Endodermal cell (in vitro differentiated cells): ENCODE results near the gene MRPS11. TPM values are rescaled to one million over a fixed set of nuclear protein-coding genes. Genes with fewer than 3 reads are reported as not detected.
A peak's percentile ranks its signal among the peaks of the same experiment; 100 is the strongest.

Experiments used
- DNase-seq: peaks from one replicate; pipeline ENCODE4 v3.0.0-alpha.2; 2017
- H3K27ac ChIP-seq: 2 replicates; pipeline ENCODE4 v1.5.1; 2013; ENCODE audit warnings: mild to moderate bottlenecking, low read depth, low read length, moderate library complexity
- H3K27me3 ChIP-seq: 2 replicates; pipeline ENCODE4 v1.6.1; 2013; ENCODE audit warnings: mild to moderate bottlenecking, low read length, moderate library complexity; ENCODE audit not compliant: insufficient read depth, control insufficient read depth, poor library complexity, severe bottlenecking
- H3K36me3 ChIP-seq: 2 replicates; pipeline ENCODE4 v1.7.0; 2013; ENCODE audit warnings: mild to moderate bottlenecking, low read length, moderate library complexity; ENCODE audit not compliant: control insufficient read depth, insufficient read depth
- H3K4me1 ChIP-seq: one replicate; pipeline ENCODE4 v1.7.0; 2013; ENCODE audit warnings: low read length; ENCODE audit not compliant: control insufficient read depth, insufficient read depth
- H3K4me3 ChIP-seq: 2 replicates; pipeline ENCODE4 v1.5.1; 2013; ENCODE audit warnings: mild to moderate bottlenecking, low read length, moderate library complexity
- H3K9ac ChIP-seq: 2 replicates; pipeline ENCODE4 v1.6.1; 2013; ENCODE audit warnings: mild to moderate bottlenecking, low read length, moderate library complexity; ENCODE audit not compliant: poor library complexity, severe bottlenecking; ENCODE audit errors: extremely low read depth
- H3K9me3 ChIP-seq: 2 replicates; pipeline ENCODE4 v1.6.1; 2013; ENCODE audit warnings: mild to moderate bottlenecking, low read length, moderate library complexity; ENCODE audit not compliant: control insufficient read depth
- H3K27ac Mint-ChIP-seq: 2 replicates; pipeline ENCODE4 v1.8.0; 2020; ENCODE audit warnings: mixed read lengths
- H3K27me3 Mint-ChIP-seq: 2 replicates; pipeline ENCODE4 v1.8.0; 2021; ENCODE audit warnings: mild to moderate bottlenecking, mixed read lengths; ENCODE audit not compliant: insufficient read depth
- H3K36me3 Mint-ChIP-seq: 2 replicates; pipeline ENCODE4 v1.8.0; 2020; ENCODE audit warnings: low read depth, mixed read lengths
- H3K4me1 Mint-ChIP-seq: 2 replicates; pipeline ENCODE4 v1.8.0; 2020; ENCODE audit warnings: mixed read lengths
- H3K4me3 Mint-ChIP-seq: 2 replicates; pipeline ENCODE4 v1.8.0; 2020; ENCODE audit warnings: mild to moderate bottlenecking, moderate library complexity, mixed read lengths
- H3K9me3 Mint-ChIP-seq: 2 replicates; pipeline ENCODE4 v1.8.0; 2020; ENCODE audit warnings: mild to moderate bottlenecking, mixed read lengths
- CTCF ChIP-seq: fragments of 200-600 bp; sonication (generic); conservative IDR thresholded peaks from 2 replicates; pipeline ENCODE4 v1.5.0; 2021; ENCODE audit warnings: antibody characterized with exemption, mild to moderate bottlenecking
- WGBS, 2 experiments: methylation state at CpG; one replicate each; pipeline versions ENCODE4 v1.1.5 to v1.1.7; 2013; ENCODE audit warnings: missing lambda C conversion rate in 2 of 2, mixed read lengths in 1 of 2; ENCODE audit not compliant: insufficient coverage in 1 of 2, insufficient read length in 1 of 2; 5-methylcytosine and 5-hydroxymethylcytosine counted together
- total RNA-seq, 2 donors: library from RNA; stranded (reverse); fragmentation: NEBNext Ultra II Directional in 1 of 2; extraction: Animal tissue kit (Norgen Biotek cat#: 25700) in 1 of 2; gene quantifications; 2 replicates in 1 of 2; 3 replicates in 1 of 2; pipeline ENCODE4 v1.2.1, GENCODE V29; 2021

The MRPS11 gene
- total RNA-seq, 2 donors from 2014 or later, result 44.8 to 49.0 TPM

GRCh38 chr15:88454236-88454635 is 13.3 kb upstream of the MRPS11 start:
- 96 to 100% methylated on average over 1 of the region's 1 CpG for WGBS, 2 experiments
- Histone ChIP-seq H3K27ac (no peak overlapping the region), H3K36me3 (peaks cover 17% of the 10 kb centered on the region), H3K9ac (no peak overlapping the region), H3K9me3 (no peaks in the 10 kb centered on the region), H3K4me1 (no peaks in the 10 kb centered on the region), H3K4me3 (no peak overlapping the region), H3K27me3 (peaks cover 33% of the 10 kb centered on the region)
- Mint-ChIP-seq H3K9me3 (no peaks in the 10 kb centered on the region), H3K4me1 (peaks cover 14% of the 10 kb centered on the region), H3K4me3 (no peak overlapping the region), H3K36me3 (peaks cover 2% of the 10 kb centered on the region), H3K27ac (no peak overlapping the region), H3K27me3 (peaks cover 35% of the 10 kb centered on the region)
- TF ChIP-seq CTCF, result no peak
- DNase-seq, result no peak

GRCh38 chr15:88454867-88455810 is 12.4 kb upstream of the MRPS11 start:
- Mint-ChIP-seq H3K27me3 (peaks cover 26% of the 10 kb centered on the region), H3K4me1 (peaks cover 14% of the 10 kb centered on the region), H3K36me3 (peaks cover 11% of the 10 kb centered on the region), H3K9me3 (no peaks in the 10 kb centered on the region), H3K27ac (no peak overlapping the region), H3K4me3 (no peak overlapping the region)
- no peaks in the 10 kb centered on the region for H3K4me1 ChIP-seq
- WGBS, 2 experiments, result 46 to 77% methylated on average over 5 to 9 of the region's 9 CpGs
- peaks cover 26% of the 10 kb centered on the region for H3K36me3 ChIP-seq
- H3K9me3 ChIP-seq, result no peaks in the 10 kb centered on the region
- no peak overlapping the region for H3K27ac ChIP-seq
- peak; percentile 91 for TF ChIP-seq CTCF
- peak; percentile 91 for DNase-seq
- H3K27me3 ChIP-seq, result peaks cover 25% of the 10 kb centered on the region
- H3K4me3 ChIP-seq, result no peak overlapping the region
- H3K9ac ChIP-seq, result no peak overlapping the region

- Histone ChIP-seq H3K4me3 (no peak overlapping the region), H3K27me3 (peaks cover 14% of the 10 kb centered on the region), H3K4me1 (no peaks in the 10 kb centered on the region), H3K27ac (no peak overlapping the region), H3K36me3 (peaks cover 41% of the 10 kb centered on the region), H3K9ac (no peak overlapping the region), H3K9me3 (no peaks in the 10 kb centered on the region)
- H3K4me3 Mint-ChIP-seq, result no peak overlapping the region
- H3K4me1 Mint-ChIP-seq, result peaks cover 14% of the 10 kb centered on the region
- no peak for DNase-seq
- WGBS, 2 experiments, result 96 to 100% methylated on average over 2 of the region's 3 CpGs
- H3K27me3 Mint-ChIP-seq, result peaks cover 10% of the 10 kb centered on the region
- no peaks in the 10 kb centered on the region for H3K9me3 Mint-ChIP-seq
- H3K27ac Mint-ChIP-seq, result no peak overlapping the region
- H3K36me3 Mint-ChIP-seq, result peaks cover 20% of the 10 kb centered on the region
- no peak for TF ChIP-seq CTCF
These were observed 10.8 kb upstream of the MRPS11 start for GRCh38 chr15:88456733-88457132.
